Measurements from ENCODE around the gene TBC1D5. TPM values are rescaled to one million over a fixed set of nuclear protein-coding genes. Genes with fewer than 3 reads are reported as not detected.

Gene TBC1D5
- total and polyA plus RNA-seq, 12 donors, result 6.4 to 108 (median 70.7) TPM

DNA sequence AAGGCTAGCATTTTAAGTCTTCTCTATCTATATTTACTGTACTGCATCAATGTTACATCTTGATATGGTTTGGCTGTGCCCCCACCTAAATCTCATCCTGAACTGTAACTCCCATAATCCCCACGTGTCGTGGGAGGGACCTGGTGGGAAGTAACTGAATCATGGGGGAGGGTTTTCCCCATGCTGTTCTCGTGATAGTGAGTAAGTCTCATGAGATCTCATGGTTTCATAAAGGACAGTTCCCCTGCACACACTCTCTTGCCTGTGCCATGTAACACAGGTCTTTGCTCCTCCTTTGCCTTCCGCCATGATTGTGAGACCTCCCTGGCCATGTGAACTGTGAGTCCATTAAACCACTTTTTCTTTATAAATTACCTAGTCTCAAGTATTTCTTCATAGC, 161.5 kb downstream of the TBC1D5 start:
- no peak overlapping the region for H3K27ac ChIP-seq
- no peaks in the 10 kb centered on the region for H3K36me3 ChIP-seq (replicated peaks in 1 of 2)
- peaks cover 21 to 24% of the 10 kb centered on the region in 2 donors for H3K4me1 ChIP-seq (replicated peaks in 1 of 2)
- no peaks in the 10 kb centered on the region for H3K27me3 ChIP-seq
- H3K9me3 ChIP-seq (replicated peaks in 1 of 3), result no peaks in the 10 kb centered on the region
- TF ChIP-seq, protein P1, sequence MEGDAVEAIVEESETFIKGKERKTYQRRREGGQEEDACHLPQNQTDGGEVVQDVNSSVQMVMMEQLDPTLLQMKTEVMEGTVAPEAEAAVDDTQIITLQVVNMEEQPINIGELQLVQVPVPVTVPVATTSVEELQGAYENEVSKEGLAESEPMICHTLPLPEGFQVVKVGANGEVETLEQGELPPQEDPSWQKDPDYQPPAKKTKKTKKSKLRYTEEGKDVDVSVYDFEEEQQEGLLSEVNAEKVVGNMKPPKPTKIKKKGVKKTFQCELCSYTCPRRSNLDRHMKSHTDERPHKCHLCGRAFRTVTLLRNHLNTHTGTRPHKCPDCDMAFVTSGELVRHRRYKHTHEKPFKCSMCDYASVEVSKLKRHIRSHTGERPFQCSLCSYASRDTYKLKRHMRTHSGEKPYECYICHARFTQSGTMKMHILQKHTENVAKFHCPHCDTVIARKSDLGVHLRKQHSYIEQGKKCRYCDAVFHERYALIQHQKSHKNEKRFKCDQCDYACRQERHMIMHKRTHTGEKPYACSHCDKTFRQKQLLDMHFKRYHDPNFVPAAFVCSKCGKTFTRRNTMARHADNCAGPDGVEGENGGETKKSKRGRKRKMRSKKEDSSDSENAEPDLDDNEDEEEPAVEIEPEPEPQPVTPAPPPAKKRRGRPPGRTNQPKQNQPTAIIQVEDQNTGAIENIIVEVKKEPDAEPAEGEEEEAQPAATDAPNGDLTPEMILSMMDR (IDR thresholded peaks at IDR 0.05), result no peak
- no peak for TF ChIP-seq POLR2A (IDR thresholded peaks at IDR 0.05)
- no peak for DNase-seq
- H3K4me3 ChIP-seq, result no peak overlapping the region
- intact Hi-C loops (cut with DNase I), result no loop called here
- 92 to 96% (median 93%) methylated on average over 4 of the region's 4 CpGs for WGBS, 4 donors

DNA sequence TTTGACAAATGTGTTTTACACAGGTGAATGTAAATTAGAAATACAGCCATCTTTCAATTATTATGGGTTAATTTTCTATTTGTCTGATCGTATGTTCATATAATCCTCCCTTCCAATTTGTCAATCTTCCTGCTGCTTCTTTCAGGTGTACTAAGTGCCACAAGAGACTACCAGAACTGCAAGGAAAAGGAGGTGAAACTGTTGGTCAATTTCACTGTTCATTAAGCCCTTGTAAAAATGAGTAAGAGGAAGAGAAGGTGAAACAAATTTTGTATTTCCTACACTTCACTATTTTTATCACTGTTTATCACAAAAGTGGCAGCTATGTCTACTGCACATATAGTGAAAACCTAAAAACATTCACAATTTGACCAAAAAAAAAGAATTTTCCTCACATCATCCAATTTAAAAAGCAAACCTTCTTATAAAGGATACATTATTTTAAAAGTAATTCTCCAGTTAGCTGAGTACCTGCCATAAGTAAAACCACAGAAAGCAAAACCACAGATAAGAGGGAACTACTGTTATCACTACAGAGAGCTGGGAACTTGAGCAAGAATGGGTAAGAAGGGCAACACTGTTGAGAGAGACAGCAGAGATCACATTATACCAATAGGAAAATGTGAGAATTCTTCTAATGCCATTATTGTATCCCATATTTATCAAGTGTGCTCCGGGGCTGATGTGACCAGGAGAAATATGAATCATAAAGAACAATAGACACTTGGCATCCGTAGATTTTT, 163.0 kb downstream of the TBC1D5 start:
- 75 to 79% (median 76%) methylated on average over 3 of the region's 3 CpGs for WGBS, 4 donors
- intact Hi-C loops (cut with DNase I), result no loop called here
- TF ChIP-seq POLR2A (IDR thresholded peaks at IDR 0.05), result no peak
- TF ChIP-seq, protein P1 (IDR thresholded peaks at IDR 0.05), result no peak
- DNase-seq, result no peak
- Histone ChIP-seq H3K9me3 (replicated peaks in 1 of 3) (no peaks in the 10 kb centered on the region), H3K4me3 (no peak overlapping the region), H3K27me3 (no peaks in the 10 kb centered on the region), H3K4me1 (replicated peaks in 1 of 2) (peaks cover 21 to 24% of the 10 kb centered on the region in 2 donors), H3K27ac (no peak overlapping the region), H3K36me3 (replicated peaks in 1 of 2) (no peaks in the 10 kb centered on the region)

DNA sequence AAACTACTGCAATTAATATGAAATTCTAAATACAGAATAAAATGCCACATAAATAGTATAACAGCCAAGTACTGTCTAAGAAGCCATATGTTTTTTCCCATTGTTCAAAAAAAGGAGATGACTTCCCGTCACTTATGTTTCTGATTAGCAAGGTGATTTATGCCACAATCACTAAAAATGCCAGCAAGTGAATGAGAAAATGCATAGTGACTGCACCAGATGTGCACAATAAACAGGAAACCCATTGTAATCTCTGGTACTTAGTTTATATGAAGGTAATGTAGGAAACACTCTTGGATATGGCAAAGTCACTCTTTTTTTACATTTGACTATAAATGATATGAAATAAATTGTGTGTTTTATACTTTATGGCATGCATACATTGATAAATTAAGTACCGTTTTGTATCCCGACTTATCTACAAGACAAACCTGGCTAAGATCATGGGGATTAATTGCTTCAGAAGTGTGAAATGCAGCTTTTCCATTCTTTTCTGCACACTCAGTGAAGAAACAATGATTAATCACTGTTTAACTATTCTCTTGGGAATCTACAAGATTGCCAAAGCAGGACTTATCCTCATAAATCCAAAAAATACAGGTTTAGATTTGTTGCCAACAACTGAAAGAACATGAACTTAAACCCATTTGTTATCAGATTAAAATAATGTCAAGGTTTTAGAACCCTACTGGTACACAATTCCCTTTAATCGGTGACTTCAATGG, 164.5 kb downstream of the TBC1D5 start:
- no peak overlapping the region for H3K4me3 ChIP-seq
- intact Hi-C loops (cut with DNase I), result no loop called here
- H3K9me3 ChIP-seq (replicated peaks in 1 of 3), result no peaks in the 10 kb centered on the region
- no peak for TF ChIP-seq POLR2A (IDR thresholded peaks at IDR 0.05)
- TF ChIP-seq, protein P1 (IDR thresholded peaks at IDR 0.05), result no peak
- no peaks in the 10 kb centered on the region for H3K27me3 ChIP-seq
- H3K27ac ChIP-seq, result no peak overlapping the region
- no peak for DNase-seq
- 24 to 37% (median 32%) methylated on average over 4 of the region's 4 CpGs for WGBS, 4 donors
- H3K4me1 ChIP-seq (replicated peaks in 1 of 2), result peaks cover 21 to 24% of the 10 kb centered on the region in 2 donors
- no peaks in the 10 kb centered on the region for H3K36me3 ChIP-seq (replicated peaks in 1 of 2)

DNA sequence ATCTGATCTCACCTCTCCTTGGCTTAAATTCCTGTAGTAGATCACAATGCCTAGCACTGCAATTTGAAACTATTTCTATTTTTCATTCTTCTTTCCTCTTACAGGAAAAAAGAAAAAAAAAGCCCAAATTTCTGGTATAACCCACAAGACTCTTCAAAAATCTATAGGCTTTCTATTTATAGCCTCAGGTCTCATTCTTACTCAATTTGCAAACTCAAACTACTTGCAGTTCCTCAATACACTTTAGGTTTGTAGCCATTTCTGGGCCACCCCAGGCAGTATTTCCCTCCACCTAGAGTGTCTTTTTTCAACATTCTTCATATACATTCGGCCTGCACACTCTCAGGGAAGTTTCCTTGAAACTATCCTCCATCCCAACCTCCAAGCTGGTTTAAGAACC, 169.0 kb downstream of the TBC1D5 start:
- Histone ChIP-seq H3K27ac (no peak overlapping the region), H3K4me3 (no peak overlapping the region), H3K36me3 (replicated peaks in 1 of 2) (no peaks in the 10 kb centered on the region), H3K4me1 (replicated peaks in 1 of 2) (peaks cover 10 to 11% of the 10 kb centered on the region in 2 donors), H3K27me3 (no peaks in the 10 kb centered on the region), H3K9me3 (replicated peaks in 1 of 3) (peaks cover 0 to 7% (median 0%) of the 10 kb centered on the region in 3 donors)
- TF ChIP-seq, protein P1 (IDR thresholded peaks at IDR 0.05), result no peak
- TF ChIP-seq POLR2A (IDR thresholded peaks at IDR 0.05), result no peak
- WGBS, 4 donors, result 86 to 87% (median 86%) methylated on average over 1 of the region's 1 CpG
- intact Hi-C loops (cut with DNase I), result no loop called here
- DNase-seq, result no peak
